Mucosa of rectum (tissue), 2 donors: ENCODE measurements around the gene KRT32.

Experiments used
- H3K27ac ChIP-seq, 2 donors: one replicate each; pipeline ENCODE4 v1.7.0; 2013; ENCODE audit warnings: inconsistent platforms in 2 of 2, low read depth in 2 of 2, low read length in 2 of 2
- H3K27me3 ChIP-seq, 2 donors: one replicate each; pipeline ENCODE4 v1.7.0; 2013; ENCODE audit warnings: low read length in 2 of 2; ENCODE audit not compliant: control insufficient read depth in 2 of 2, insufficient read depth in 2 of 2
- H3K36me3 ChIP-seq, 2 donors: one replicate each; pipeline ENCODE4 v1.7.0; 2013; ENCODE audit warnings: low read length in 2 of 2; ENCODE audit not compliant: control insufficient read depth in 2 of 2, insufficient read depth in 2 of 2
- H3K4me1 ChIP-seq, 2 donors: one replicate each; pipeline ENCODE4 v1.7.0; 2013; ENCODE audit warnings: low read length in 2 of 2, mild to moderate bottlenecking in 1 of 2; ENCODE audit not compliant: control insufficient read depth in 2 of 2, insufficient read depth in 2 of 2
- H3K4me3 ChIP-seq, 2 donors: one replicate each; pipeline ENCODE4 v1.7.0; 2013; ENCODE audit warnings: low read length in 2 of 2
- H3K9ac ChIP-seq, 2 donors: one replicate each; pipeline ENCODE4 v1.7.0; 2013; ENCODE audit warnings: low read length in 2 of 2, low read depth in 1 of 2, mild to moderate bottlenecking in 1 of 2
- H3K9me3 ChIP-seq, 2 donors: one replicate each; pipeline ENCODE4 v1.7.0; 2013; ENCODE audit warnings: low read length in 2 of 2; ENCODE audit not compliant: control insufficient read depth in 2 of 2
- donor health status: healthy.
- donor health status: Normal muscosa, but diverticular disease.

Gene KRT32

GRCh38 chr17:41464682-41465081 is 2.5 kb downstream of the KRT32 start:
- no peaks in the 10 kb centered on the region for H3K9me3 ChIP-seq
- H3K36me3 ChIP-seq = no peaks in the 10 kb centered on the region
- no peaks in the 10 kb centered on the region for H3K4me1 ChIP-seq
- no peak overlapping the region for H3K9ac ChIP-seq
- H3K27ac ChIP-seq = no peak overlapping the region
- peaks cover 3% of the 10 kb centered on the region in 2 donors for H3K27me3 ChIP-seq
- no peak overlapping the region for H3K4me3 ChIP-seq

GRCh38 chr17:41464173-41464572 is 3.0 kb downstream of the KRT32 start:
- no peaks in the 10 kb centered on the region for H3K36me3 ChIP-seq
- H3K4me3 ChIP-seq = no peak overlapping the region
- H3K4me1 ChIP-seq = no peaks in the 10 kb centered on the region
- H3K9ac ChIP-seq = no peak overlapping the region
- H3K27me3 ChIP-seq = peaks cover 3% of the 10 kb centered on the region in 2 donors
- H3K27ac ChIP-seq = no peak overlapping the region
- H3K9me3 ChIP-seq = no peaks in the 10 kb centered on the region

DNA sequence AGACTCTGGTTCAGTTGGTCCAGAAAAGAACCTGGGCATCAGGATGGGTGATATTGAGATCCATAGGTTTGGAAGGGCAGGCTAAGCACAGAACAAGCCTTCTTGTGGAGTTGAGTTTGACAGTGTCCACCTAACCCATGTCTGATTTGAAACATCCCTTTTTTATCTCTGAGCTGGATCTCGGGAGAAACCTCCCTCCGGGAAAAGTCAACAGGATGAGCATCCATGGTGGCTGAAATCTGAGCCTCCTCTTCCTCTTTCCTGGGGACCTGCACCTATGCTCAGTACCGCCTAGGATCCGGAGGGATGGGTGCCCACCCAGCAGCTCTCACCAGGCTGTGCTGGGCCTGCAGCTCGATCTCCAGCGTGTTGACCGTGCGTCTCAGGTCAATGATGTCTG is 3.4 kb downstream of the KRT32 start:
- H3K4me1 ChIP-seq = no peaks in the 10 kb centered on the region
- no peak overlapping the region for H3K9ac ChIP-seq
- no peak overlapping the region for H3K27ac ChIP-seq
- H3K36me3 ChIP-seq = no peaks in the 10 kb centered on the region
- peaks cover 3% of the 10 kb centered on the region in 2 donors for H3K27me3 ChIP-seq
- H3K4me3 ChIP-seq = no peak overlapping the region
- no peaks in the 10 kb centered on the region for H3K9me3 ChIP-seq

DNA sequence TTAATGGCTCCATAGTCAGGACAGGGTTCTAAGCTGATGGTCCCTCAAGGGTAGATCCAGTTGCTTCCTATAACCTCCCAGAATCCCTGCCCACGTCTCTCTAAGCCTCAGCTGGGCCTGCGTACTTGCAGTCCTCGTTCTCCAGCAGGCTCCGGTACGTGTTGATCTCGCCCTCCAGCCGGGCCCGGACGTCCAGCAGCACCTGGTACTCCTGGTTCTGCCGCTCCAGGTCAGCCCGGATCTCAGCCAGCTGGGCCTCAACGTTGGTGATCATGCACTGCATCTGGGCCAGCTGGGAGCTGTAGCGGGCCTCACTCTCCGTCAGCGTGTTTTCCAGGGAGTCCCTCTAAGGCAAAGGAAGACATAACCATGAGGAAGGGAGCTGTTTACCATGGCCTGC is 4.5 kb downstream of the KRT32 start:
- Histone ChIP-seq H3K9ac (no peak overlapping the region), H3K27me3 (peaks cover 3% of the 10 kb centered on the region in 2 donors), H3K9me3 (no peaks in the 10 kb centered on the region), H3K4me3 (no peak overlapping the region), H3K27ac (no peak overlapping the region), H3K36me3 (no peaks in the 10 kb centered on the region), H3K4me1 (no peaks in the 10 kb centered on the region)

DNA sequence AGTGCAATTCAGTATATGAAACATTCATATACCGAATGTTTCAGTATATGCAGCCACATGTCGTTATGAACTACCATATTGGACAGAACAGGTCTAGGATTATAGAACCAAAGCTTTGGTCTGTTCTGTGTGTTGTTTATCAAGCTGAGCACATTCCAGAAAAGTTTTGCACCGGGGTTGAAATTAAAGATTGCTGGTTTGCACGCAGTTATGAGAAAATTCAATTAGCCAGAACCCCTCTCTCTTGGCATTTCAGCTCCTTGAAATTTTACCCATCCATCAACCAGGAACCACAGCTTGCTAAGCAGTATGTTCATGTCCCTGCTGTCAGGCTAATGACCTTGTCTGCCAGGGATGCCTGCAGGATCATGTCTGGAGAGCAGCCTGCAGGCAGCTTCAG is 9.5 kb downstream of the KRT32 start:
- H3K36me3 ChIP-seq = no peaks in the 10 kb centered on the region
- no peaks in the 10 kb centered on the region for H3K27me3 ChIP-seq
- no peak overlapping the region for H3K9ac ChIP-seq
- H3K27ac ChIP-seq = no peak overlapping the region
- H3K4me3 ChIP-seq = no peak overlapping the region
- no peaks in the 10 kb centered on the region for H3K9me3 ChIP-seq
- H3K4me1 ChIP-seq = no peaks in the 10 kb centered on the region

DNA sequence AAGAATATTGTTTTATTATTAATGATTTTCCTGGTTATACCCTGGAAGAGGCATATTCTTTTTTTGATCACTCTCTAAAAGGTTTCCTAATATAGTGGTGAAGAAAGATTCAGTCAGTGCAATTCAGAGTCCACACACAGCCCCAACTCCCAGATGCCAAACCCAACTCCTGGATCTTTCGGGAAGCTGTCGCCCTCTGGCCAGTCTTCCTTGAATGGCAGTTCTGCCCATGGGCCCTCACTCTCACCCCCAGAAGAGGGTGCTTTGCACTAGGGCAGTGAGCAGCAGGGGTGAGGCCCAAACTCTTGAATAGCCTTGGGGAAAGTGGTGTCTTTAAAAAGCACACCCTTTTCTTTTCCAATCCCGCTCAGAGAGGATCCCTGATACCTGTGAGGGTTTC is 11.0 kb downstream of the KRT32 start:
- Histone ChIP-seq H3K27ac (no peak overlapping the region), H3K9ac (no peak overlapping the region)

DNA sequence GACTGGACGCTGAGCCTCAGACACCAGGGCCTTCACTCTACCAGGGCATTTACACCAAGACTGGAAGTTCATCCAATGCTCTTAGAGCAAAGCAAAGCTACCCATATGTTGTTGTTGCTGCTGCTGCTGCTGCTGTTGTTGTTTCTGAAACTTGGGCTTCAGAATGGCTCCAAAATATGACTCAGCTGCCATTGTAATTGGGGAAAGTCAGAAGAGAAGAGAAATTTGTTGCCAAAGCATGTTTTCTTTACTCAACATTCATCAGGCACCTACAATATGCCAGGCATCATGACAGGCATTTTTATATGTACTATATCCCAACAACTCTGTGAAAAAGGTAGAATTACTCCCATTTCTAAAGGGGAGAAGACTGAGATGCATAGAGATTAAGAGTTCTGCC is 11.9 kb downstream of the KRT32 start:
- H3K36me3 ChIP-seq = no peaks in the 10 kb centered on the region
- no peaks in the 10 kb centered on the region for H3K9me3 ChIP-seq
- H3K9ac ChIP-seq = no peak overlapping the region
- peaks cover 0 to 7% of the 10 kb centered on the region in 2 donors for H3K27me3 ChIP-seq
- H3K27ac ChIP-seq = no peak overlapping the region
- H3K4me3 ChIP-seq = no peak overlapping the region
- no peaks in the 10 kb centered on the region for H3K4me1 ChIP-seq

More for the DNA sequence above, 11.0 kb downstream of the KRT32 start:
- no peaks in the 10 kb centered on the region for H3K9me3 ChIP-seq
- H3K36me3 ChIP-seq = no peaks in the 10 kb centered on the region
- H3K4me3 ChIP-seq = no peak overlapping the region
- peaks cover 0 to 7% of the 10 kb centered on the region in 2 donors for H3K27me3 ChIP-seq
- no peaks in the 10 kb centered on the region for H3K4me1 ChIP-seq

GRCh38 chr17:41453066-41453465 is 14.1 kb downstream of the KRT32 start:
- H3K9ac ChIP-seq = no peak overlapping the region
- peaks cover 0 to 7% of the 10 kb centered on the region in 2 donors for H3K27me3 ChIP-seq
- no peaks in the 10 kb centered on the region for H3K36me3 ChIP-seq
- H3K4me3 ChIP-seq = no peak overlapping the region
- no peak overlapping the region for H3K27ac ChIP-seq
- H3K9me3 ChIP-seq = no peaks in the 10 kb centered on the region
- H3K4me1 ChIP-seq = no peaks in the 10 kb centered on the region

DNA sequence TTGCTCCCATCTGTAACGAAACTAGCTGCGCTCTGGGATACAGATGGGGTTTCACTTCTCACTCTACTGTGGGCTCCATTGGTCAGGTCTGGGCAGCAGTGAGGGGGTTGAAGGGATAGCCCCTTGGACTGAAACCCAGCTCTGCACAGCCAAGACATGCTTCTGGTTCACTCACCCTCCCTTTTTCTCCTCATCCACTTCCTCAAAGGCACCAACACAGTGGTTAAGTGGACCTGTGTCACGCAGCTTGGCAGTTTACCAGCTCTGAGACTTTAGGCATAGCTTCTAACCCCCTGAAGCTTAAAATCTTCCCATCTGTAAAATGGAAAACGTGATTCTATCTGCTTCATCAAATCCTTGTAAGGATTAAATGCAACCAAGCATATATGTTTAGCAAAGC is 14.9 kb downstream of the KRT32 start:
- Histone ChIP-seq H3K9me3 (no peaks in the 10 kb centered on the region), H3K27me3 (peaks cover 0 to 8% of the 10 kb centered on the region in 2 donors), H3K27ac (no peak overlapping the region), H3K4me1 (no peaks in the 10 kb centered on the region), H3K36me3 (no peaks in the 10 kb centered on the region), H3K9ac (no peak overlapping the region), H3K4me3 (no peak overlapping the region)

DNA sequence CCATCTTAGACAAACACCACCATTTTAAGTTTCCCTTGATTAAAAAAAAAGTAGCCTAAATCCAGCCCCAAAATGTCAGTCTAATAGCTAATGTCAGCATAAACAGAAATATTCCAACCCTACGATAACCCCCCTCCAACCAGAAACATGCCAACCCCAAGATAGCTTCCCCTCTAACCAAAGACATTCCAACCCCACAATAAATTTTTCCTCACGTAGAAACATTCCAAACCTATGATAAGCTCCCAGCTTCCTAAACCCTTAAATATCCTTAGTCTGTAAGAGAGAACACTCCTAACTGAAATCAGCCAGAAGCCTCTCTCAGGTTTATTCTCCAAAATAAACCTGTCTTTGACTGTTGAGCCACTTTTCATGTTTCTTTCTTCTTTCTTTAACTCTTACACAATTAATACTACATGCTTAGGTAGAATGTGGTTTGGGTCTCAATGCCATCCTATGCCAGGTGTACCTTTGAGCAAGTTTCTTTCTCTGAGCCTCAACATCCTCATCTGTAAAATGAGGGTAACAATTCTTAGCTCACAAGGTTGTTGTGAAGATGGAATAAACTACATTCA is 15.9 kb downstream of the KRT32 start:
- no peaks in the 10 kb centered on the region for H3K4me1 ChIP-seq
- no peak overlapping the region for H3K27ac ChIP-seq
- no peaks in the 10 kb centered on the region for H3K9me3 ChIP-seq
- H3K9ac ChIP-seq = no peak overlapping the region
- peaks cover 0 to 8% of the 10 kb centered on the region in 2 donors for H3K27me3 ChIP-seq
- no peak overlapping the region for H3K4me3 ChIP-seq
- H3K36me3 ChIP-seq = no peaks in the 10 kb centered on the region

- no peaks in the 10 kb centered on the region for H3K4me1 ChIP-seq
- no peaks in the 10 kb centered on the region for H3K9me3 ChIP-seq
- no peak overlapping the region for H3K4me3 ChIP-seq
- H3K27me3 ChIP-seq = peaks cover 0 to 10% of the 10 kb centered on the region in 2 donors
- H3K27ac ChIP-seq = no peak overlapping the region
- no peaks in the 10 kb centered on the region for H3K36me3 ChIP-seq
- H3K9ac ChIP-seq = no peak overlapping the region
These were observed 18.2 kb downstream of the KRT32 start for GRCh38 chr17:41449008-41449407.
